Duodenal mucosa (tissue), 2 donors: ENCODE measurements around the gene USP47.

ENCODE experiments used
- H3K27ac ChIP-seq: one replicate; pipeline ENCODE4 v1.7.0; 2013; ENCODE audit warnings: low read depth, low read length
- H3K27me3 ChIP-seq, 2 donors: one replicate each; pipeline ENCODE4 v1.7.0; 2013; ENCODE audit warnings: low read length in 2 of 2, control low read depth in 1 of 2; ENCODE audit not compliant: insufficient read depth in 2 of 2, control insufficient read depth in 1 of 2
- H3K36me3 ChIP-seq, 2 donors: one replicate each; pipeline ENCODE4 v1.7.0; 2013; ENCODE audit warnings: low read length in 2 of 2, control low read depth in 1 of 2; ENCODE audit not compliant: insufficient read depth in 2 of 2, control insufficient read depth in 1 of 2
- H3K4me1 ChIP-seq, 2 donors: one replicate each; pipeline ENCODE4 v1.7.0; 2013; ENCODE audit warnings: low read length in 2 of 2, control low read depth in 1 of 2; ENCODE audit not compliant: insufficient read depth in 2 of 2, control insufficient read depth in 1 of 2
- H3K4me3 ChIP-seq, 2 donors: one replicate each; pipeline ENCODE4 v1.7.0; 2013; ENCODE audit warnings: low read length in 2 of 2, low read depth in 1 of 2
- H3K9ac ChIP-seq, 2 donors: one replicate each; pipeline ENCODE4 v1.7.0; 2013; ENCODE audit warnings: low read length in 2 of 2, low read depth in 1 of 2
- H3K9me3 ChIP-seq, 2 donors: one replicate each; pipeline ENCODE4 v1.7.0; 2013; ENCODE audit warnings: low read length in 2 of 2, control low read depth in 1 of 2; ENCODE audit not compliant: control insufficient read depth in 1 of 2

USP47 gene

GRCh38 chr11:11948242-11948947, 106.6 kb downstream of the USP47 start:
- no peaks in the 10 kb centered on the region for H3K4me1 ChIP-seq
- peaks cover 17 to 29% of the 10 kb centered on the region in 2 donors for H3K36me3 ChIP-seq
- H3K4me3 ChIP-seq, result no peak overlapping the region
- H3K27me3 ChIP-seq, result no peaks in the 10 kb centered on the region
- H3K9ac ChIP-seq, result no peak overlapping the region
- no peak overlapping the region for H3K27ac ChIP-seq
- H3K9me3 ChIP-seq, result no peaks in the 10 kb centered on the region

GRCh38 chr11:11949482-11949881, 107.7 kb downstream of the USP47 start:
- Histone ChIP-seq H3K4me3 (no peak overlapping the region), H3K4me1 (no peaks in the 10 kb centered on the region), H3K27ac (no peak overlapping the region), H3K9ac (no peak overlapping the region), H3K9me3 (no peaks in the 10 kb centered on the region), H3K36me3 (peaks cover 12 to 25% of the 10 kb centered on the region in 2 donors), H3K27me3 (no peaks in the 10 kb centered on the region)

GRCh38 chr11:11952036-11952435, 110.3 kb downstream of the USP47 start:
- peaks cover 23 to 46% of the 10 kb centered on the region in 2 donors for H3K36me3 ChIP-seq
- H3K27me3 ChIP-seq, result no peaks in the 10 kb centered on the region
- H3K9me3 ChIP-seq, result no peaks in the 10 kb centered on the region
- no peak overlapping the region for H3K9ac ChIP-seq
- no peak overlapping the region for H3K4me3 ChIP-seq
- no peak overlapping the region for H3K27ac ChIP-seq
- H3K4me1 ChIP-seq, result no peaks in the 10 kb centered on the region

GRCh38 chr11:11956006-11956405, 114.2 kb downstream of the USP47 start:
- no peak overlapping the region for H3K4me3 ChIP-seq
- H3K36me3 ChIP-seq, result peaks cover 20 to 37% of the 10 kb centered on the region in 2 donors
- H3K27ac ChIP-seq, result no peak overlapping the region

GRCh38 chr11:11958403-11959231, 116.8 kb downstream of the USP47 start:
- Histone ChIP-seq H3K9me3 (no peaks in the 10 kb centered on the region), H3K4me1 (no peaks in the 10 kb centered on the region), H3K27me3 (no peaks in the 10 kb centered on the region), H3K9ac (no peak overlapping the region), H3K36me3 (peaks cover 10 to 22% of the 10 kb centered on the region in 2 donors), H3K4me3 (no peak overlapping the region), H3K27ac (no peak overlapping the region)

More at GRCh38 chr11:11956006-11956405, 114.2 kb downstream of the USP47 start:
- H3K9ac ChIP-seq, result no peak overlapping the region
- no peaks in the 10 kb centered on the region for H3K4me1 ChIP-seq
- H3K9me3 ChIP-seq, result no peaks in the 10 kb centered on the region
- H3K27me3 ChIP-seq, result no peaks in the 10 kb centered on the region

- Histone ChIP-seq H3K4me1 (no peaks in the 10 kb centered on the region), H3K9ac (no peak overlapping the region), H3K4me3 (no peak overlapping the region), H3K36me3 (peaks cover 10 to 22% of the 10 kb centered on the region in 2 donors), H3K27ac (no peak overlapping the region), H3K9me3 (no peaks in the 10 kb centered on the region), H3K27me3 (peaks cover 0 to 3% of the 10 kb centered on the region in 2 donors)
Measured at GRCh38 chr11:11959601-11960000, 117.8 kb downstream of the USP47 start.

- Histone ChIP-seq H3K4me3 (no peak overlapping the region), H3K9ac (no peak overlapping the region), H3K27ac (no peak overlapping the region), H3K36me3 (peaks cover 7 to 12% of the 10 kb centered on the region in 2 donors), H3K27me3 (peaks cover 0 to 3% of the 10 kb centered on the region in 2 donors), H3K9me3 (no peaks in the 10 kb centered on the region), H3K4me1 (no peaks in the 10 kb centered on the region)
Measured at GRCh38 chr11:11960687-11961086, 118.9 kb downstream of the USP47 start.

GRCh38 chr11:11961399-11962028, 119.7 kb downstream of the USP47 start:
- no peak overlapping the region for H3K9ac ChIP-seq
- H3K9me3 ChIP-seq, result no peaks in the 10 kb centered on the region
- peaks cover 0 to 3% of the 10 kb centered on the region in 2 donors for H3K27me3 ChIP-seq
- H3K27ac ChIP-seq, result no peak overlapping the region
- peaks cover 0 to 4% of the 10 kb centered on the region in 2 donors for H3K36me3 ChIP-seq
- no peak overlapping the region for H3K4me3 ChIP-seq
- no peaks in the 10 kb centered on the region for H3K4me1 ChIP-seq

GRCh38 chr11:11963067-11963466, 121.3 kb downstream of the USP47 start:
- Histone ChIP-seq H3K9ac (no peak overlapping the region), H3K9me3 (no peaks in the 10 kb centered on the region), H3K27ac (no peak overlapping the region), H3K4me1 (no peaks in the 10 kb centered on the region), H3K4me3 (no peak overlapping the region), H3K27me3 (peaks cover 0 to 3% of the 10 kb centered on the region in 2 donors), H3K36me3 (no peaks in the 10 kb centered on the region)
